Stimulated activated CD4-positive, alpha-beta T cell treated with anti-CD3 and anti-CD28 coated beads, TNF-alpha, amount 100 ng/mL, for 4 hours (primary cell): Measurements from ENCODE around the gene KIAA1217.

Source experiments
- DNase-seq, 3 experiments: peaks; one replicate each; pipeline ENCODE4 v3.0.0-alpha.2; 2020; ENCODE audit warnings: low read depth in 3 of 3

Gene KIAA1217

GRCh38 chr10:24407928-24408327 is 199.0 kb downstream of the KIAA1217 start:
- no peak for DNase-seq

DNA sequence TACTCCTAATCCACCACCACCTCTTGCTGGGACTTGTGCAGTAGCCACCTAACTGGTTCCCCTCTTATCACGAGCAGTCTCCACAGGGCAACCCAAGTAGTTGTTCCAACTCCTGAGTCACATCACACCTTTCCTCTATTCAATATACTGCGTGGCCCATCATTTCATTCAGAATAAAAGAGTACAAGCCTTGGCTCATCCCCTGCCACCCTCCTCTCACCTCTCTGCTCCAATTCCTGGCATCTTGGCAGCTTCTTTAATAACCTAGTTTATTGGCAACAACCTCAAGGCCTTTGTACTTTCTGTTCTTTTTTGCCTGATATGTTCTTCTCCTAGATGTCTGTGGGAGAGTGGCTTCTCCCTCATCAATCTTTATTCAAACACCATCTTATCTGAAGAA is 199.4 kb downstream of the KIAA1217 start:
- no peak for DNase-seq

- DNase-seq: no peak
These were observed 205.7 kb downstream of the KIAA1217 start for GRCh38 chr10:24414597-24414996.

DNA sequence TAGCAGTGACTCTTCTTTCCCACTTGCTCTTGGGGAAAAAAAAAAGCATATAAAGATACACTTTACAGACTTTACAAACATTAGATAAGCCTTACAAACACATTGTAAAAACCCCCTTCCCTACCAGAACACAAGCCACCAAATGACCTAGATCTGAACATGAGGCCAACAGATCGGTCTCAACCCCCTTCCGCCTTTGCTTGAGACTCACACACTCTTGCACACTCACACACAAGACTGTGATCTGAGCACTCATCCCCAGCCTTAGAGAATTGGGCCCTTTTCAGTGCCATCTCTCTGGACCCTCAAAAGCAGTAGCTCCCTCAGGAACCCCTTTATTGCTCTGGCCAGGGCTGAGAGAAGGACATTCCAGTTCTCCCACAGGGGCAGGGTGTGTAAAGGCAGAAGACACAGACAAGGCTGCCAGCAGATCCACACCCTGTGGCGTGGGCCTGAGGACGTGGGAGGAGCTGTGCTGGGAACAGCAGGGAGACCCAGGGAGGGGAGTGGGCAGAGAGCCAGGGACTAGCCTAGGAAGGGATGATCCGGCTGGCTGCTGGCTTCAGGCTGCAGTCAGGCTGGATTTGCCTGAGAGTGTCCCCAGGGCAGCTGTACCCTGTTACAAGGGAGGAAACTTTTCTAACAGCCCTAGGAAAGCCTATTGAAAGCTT is 206.7 kb downstream of the KIAA1217 start:
- DNase-seq: no peak

- no peak for DNase-seq
These were observed 207.3 kb downstream of the KIAA1217 start for GRCh38 chr10:24416248-24416647.

DNA sequence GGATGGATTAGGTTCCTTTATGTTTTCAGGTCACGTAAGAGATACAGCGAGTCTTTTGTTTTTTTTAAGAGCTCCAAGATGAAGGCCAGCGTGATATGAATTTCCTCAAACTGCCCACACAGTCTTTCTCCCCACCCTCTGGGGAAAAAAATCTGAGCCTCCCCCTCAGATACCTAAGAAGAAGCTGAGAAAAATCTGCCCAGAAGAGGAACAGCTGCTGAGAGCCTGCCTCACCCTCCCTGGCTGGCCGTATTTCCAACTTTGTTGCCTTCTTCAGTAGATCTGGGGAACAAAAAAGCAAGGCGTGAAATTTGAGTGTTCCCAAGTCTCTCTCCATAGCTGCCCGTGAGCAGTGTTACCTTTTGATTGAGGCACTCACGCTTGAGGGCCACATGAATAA is 208.1 kb downstream of the KIAA1217 start:
- DNase-seq: no peak

GRCh38 chr10:24418532-24418931 is 209.6 kb downstream of the KIAA1217 start:
- no peak for DNase-seq

GRCh38 chr10:24419066-24419465 is 210.1 kb downstream of the KIAA1217 start:
- no peak for DNase-seq

DNA sequence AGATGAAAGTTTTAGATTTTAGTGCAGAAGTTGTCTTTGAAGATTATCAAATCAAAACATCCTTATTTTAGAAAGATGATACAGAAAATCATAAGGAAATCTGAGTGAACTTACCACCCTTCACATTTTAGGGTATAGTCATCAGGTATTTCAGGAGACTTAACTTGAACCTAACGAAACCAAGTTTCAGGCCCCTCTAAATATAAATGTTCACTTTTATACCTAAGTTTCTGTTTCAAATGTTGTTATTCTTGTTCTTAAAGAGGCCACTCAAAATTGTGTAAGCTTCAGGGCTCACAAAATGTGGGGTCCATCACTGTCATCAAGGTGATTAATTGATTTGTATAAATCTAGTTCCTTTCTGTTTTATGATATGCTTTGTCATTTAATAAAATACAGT is 216.2 kb downstream of the KIAA1217 start:
- DNase-seq: no peak

DNA sequence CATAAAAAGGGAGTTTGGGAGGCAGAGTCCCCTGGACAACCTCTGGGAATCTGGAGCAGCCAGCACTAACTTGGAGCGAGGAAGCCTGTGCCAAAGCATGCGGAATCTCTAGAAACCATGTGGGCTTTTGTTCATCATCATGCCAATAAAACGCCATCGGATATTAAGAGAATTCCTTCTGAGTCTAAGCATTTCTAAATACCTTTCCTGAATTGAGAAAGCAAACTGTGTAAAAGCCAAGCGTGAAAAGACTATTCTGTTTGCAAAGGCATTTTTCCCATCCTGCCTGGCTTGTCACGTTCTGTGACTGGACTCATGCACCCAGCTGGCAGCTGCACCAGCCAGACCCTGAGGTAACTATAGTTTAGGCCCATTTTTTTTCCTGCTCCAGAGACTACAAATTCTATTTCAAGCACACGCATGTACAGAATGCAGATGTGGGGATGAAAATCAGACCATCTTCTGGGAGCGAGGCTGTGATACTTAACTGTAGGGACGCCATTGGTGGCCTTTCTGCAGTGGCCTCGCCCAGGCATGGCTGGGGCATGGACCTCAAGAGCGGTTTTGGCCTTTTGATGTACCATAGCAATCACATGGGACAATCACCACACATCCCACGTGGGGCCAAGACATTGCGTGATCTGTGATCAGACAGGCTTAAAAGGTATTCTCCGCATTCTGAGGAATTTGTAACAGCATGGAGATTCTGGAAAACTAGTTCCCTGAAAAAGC is 218.9 kb downstream of the KIAA1217 start:
- DNase-seq: no peak

- no peak for DNase-seq
These were observed 219.5 kb downstream of the KIAA1217 start for GRCh38 chr10:24428410-24428782.

- no peak for DNase-seq
These were observed 221.7 kb downstream of the KIAA1217 start for GRCh38 chr10:24430591-24430990.

DNA sequence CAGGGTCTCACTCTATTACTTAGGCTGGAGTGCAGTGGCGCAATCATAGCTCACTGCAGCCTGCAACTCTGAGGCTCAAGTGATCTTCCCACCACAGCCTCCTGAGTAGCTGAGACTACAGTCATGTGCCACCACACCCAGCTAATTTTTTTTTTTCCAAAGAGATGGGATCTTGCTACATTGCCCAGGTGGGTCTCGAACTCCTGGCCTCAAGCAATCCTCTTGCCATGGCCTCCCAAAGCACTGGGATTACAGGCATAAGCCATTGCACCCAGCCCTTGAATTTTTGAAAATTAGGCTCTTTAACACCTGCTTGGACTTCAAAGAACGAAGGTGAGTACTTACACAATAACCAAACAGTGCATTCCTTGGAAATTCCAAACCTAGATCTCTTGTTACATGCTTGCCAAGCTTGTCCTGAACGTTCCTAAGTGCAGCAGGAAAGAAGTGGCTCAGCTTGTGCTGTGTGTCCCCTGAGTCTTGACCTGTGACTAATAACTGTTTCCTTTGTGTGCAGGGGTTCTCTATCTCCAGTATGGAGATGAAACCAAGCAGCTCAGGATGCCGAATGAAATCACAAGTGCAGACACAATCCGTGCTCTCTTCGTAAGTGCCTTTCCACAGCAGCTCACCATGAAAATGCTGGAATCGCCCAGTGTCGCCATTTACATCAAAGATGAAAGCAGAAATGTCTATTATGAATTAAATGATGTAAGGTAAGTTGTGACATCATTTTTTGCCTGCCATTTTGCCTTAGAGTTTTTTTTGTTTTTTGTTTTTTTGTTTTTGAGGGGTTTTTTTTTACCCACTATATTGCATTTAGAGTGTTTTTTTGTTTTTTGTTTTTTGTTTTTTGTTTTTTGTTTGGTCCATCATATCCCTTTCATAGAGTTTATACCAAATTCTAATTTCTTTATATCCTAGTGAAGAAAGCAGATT is 223.8 kb downstream of the KIAA1217 start:
- DNase-seq: no peak

- DNase-seq: no peak
These were observed 224.8 kb downstream of the KIAA1217 start for GRCh38 chr10:24433705-24434104.

GRCh38 chr10:24434961-24435360 is 226.0 kb downstream of the KIAA1217 start:
- DNase-seq: no peak

- DNase-seq: no peak
These were observed 226.4 kb downstream of the KIAA1217 start for GRCh38 chr10:24435374-24435773.

DNA sequence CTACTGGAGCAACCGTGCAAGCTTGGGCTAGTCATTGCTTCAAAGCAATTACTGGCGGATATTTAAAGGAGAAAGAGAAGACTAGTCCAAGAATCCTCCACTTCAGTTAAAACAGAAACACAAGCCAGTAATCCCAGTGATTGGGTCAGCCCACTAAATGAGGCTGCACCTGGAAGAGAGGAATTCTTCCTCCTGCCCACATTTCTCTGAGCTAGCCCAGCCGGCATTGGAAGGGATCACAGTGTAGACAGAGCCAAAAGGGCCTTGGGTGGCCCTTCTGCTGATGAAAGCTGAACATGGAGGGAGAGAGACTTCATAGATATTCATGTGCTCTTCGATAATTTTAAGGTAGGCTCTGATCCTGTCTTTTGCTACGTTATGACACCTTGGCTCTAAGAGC is 228.4 kb downstream of the KIAA1217 start:
- DNase-seq: no peak

- no peak for DNase-seq
These were observed 229.9 kb downstream of the KIAA1217 start for GRCh38 chr10:24438800-24439199.

GRCh38 chr10:24439935-24440334 is 231.0 kb downstream of the KIAA1217 start:
- DNase-seq: no peak

- DNase-seq: no peak
These were observed 232.2 kb downstream of the KIAA1217 start for GRCh38 chr10:24440817-24441797.

DNA sequence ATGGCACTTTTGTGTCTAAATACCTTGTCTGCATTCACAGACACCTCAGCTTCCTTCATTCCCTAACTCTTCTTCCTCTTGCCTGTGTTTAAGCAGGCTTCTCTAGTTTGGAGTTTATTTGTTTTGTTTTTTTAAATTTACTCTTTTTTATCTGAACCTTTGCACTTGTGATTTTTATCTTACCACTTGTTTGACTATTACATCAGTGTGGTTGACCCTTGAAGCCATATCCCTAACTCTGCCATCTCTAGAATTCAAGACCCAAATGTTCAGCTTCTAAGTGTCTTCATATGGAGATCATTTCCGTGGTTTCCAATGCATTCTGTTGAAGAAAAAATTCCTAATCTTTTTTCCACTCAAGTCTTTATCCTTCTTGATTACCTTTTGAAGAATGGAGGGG is 233.3 kb downstream of the KIAA1217 start:
- no peak for DNase-seq
